ENCODE data around the gene SHB. TPM values are rescaled to one million over a fixed set of nuclear protein-coding genes. Genes with fewer than 3 reads are reported as not detected.

Gene SHB
- total RNA-seq, 1 donor from 2014 or later = 25.3 TPM

GRCh38 chr9:38007016-38007415 lies 62.0 kb downstream of the SHB start:
- DNase-seq = no peak
- H3K27ac ChIP-seq = no peak overlapping the region
- H3K4me3 ChIP-seq = no peak overlapping the region
- H3K4me1 ChIP-seq = peaks cover 67% of the 10 kb centered on the region
- no peak for ATAC-seq
- TF ChIP-seq, protein P1, sequence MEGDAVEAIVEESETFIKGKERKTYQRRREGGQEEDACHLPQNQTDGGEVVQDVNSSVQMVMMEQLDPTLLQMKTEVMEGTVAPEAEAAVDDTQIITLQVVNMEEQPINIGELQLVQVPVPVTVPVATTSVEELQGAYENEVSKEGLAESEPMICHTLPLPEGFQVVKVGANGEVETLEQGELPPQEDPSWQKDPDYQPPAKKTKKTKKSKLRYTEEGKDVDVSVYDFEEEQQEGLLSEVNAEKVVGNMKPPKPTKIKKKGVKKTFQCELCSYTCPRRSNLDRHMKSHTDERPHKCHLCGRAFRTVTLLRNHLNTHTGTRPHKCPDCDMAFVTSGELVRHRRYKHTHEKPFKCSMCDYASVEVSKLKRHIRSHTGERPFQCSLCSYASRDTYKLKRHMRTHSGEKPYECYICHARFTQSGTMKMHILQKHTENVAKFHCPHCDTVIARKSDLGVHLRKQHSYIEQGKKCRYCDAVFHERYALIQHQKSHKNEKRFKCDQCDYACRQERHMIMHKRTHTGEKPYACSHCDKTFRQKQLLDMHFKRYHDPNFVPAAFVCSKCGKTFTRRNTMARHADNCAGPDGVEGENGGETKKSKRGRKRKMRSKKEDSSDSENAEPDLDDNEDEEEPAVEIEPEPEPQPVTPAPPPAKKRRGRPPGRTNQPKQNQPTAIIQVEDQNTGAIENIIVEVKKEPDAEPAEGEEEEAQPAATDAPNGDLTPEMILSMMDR (IDR thresholded peaks at IDR 0.05) = no peak
- H3K9me3 ChIP-seq = no peaks in the 10 kb centered on the region
- H3K27me3 ChIP-seq (ENCODE audit: low read depth) = no peaks in the 10 kb centered on the region
- no peaks in the 10 kb centered on the region for H3K36me3 ChIP-seq
- intact Hi-C loops (cut with DNase I) = no loop called here

GRCh38 chr9:38006163-38006562 lies 62.9 kb downstream of the SHB start:
- no peak overlapping the region for H3K4me3 ChIP-seq
- TF ChIP-seq, protein P1 (IDR thresholded peaks at IDR 0.05) = no peak
- no peaks in the 10 kb centered on the region for H3K9me3 ChIP-seq
- ATAC-seq (no peak), DNase-seq (no peak)
- no peak overlapping the region for H3K27ac ChIP-seq
- intact Hi-C loops (cut with DNase I) = no loop called here
- no peaks in the 10 kb centered on the region for H3K27me3 ChIP-seq (ENCODE audit: low read depth)
- H3K4me1 ChIP-seq = peaks cover 67% of the 10 kb centered on the region
- H3K36me3 ChIP-seq = no peaks in the 10 kb centered on the region

DNA sequence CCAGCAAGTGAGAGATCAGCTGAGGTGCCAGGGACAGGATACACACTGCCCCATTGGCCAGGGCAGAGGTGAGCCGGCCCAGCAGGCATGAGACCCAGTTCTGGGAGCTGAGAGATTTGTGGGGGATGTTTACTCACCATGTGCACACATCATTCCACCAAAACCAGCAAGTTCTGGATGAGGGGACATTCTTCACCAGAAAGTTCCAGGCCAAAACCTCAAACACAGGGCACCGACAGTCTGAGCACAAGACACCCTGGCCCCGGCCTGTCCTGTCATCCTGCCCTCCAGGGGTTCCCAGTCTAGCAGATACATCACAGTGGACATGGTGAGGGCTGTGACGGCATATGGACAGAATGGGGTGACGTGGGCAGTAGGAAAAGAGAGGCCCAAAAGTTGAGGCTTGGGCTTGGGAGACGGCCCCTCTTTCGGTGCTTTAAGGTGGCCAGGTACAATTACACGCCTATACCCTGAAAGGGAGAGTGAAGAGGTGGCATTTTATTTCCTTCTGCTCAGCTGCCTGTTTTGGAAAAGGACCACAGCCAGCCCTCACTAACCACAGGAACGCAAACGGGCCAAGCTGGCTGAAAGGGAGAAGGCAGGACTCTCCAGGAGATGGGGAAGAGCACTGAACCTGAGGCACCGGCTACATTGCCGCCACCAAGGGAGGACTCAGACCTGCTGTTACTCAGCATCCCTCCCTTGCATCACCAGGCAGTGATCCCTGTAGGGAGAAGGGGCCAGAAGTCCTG lies 64.0 kb downstream of the SHB start:
- peaks cover 67% of the 10 kb centered on the region for H3K4me1 ChIP-seq

GRCh38 chr9:38003946-38004808 lies 64.8 kb downstream of the SHB start:
- no peak overlapping the region for H3K4me3 ChIP-seq
- DNase-seq (no peak), ATAC-seq (no peak)
- H3K27me3 ChIP-seq (ENCODE audit: low read depth) = no peaks in the 10 kb centered on the region
- H3K9me3 ChIP-seq = no peaks in the 10 kb centered on the region
- intact Hi-C loops (cut with DNase I) = no loop called here
- H3K36me3 ChIP-seq = no peaks in the 10 kb centered on the region
- TF ChIP-seq, protein P1 (IDR thresholded peaks at IDR 0.05) = no peak
- peaks cover 69% of the 10 kb centered on the region for H3K4me1 ChIP-seq
- H3K27ac ChIP-seq = no peak overlapping the region

More for the DNA sequence above, 64.0 kb downstream of the SHB start:
- H3K27me3 ChIP-seq (ENCODE audit: low read depth) = no peaks in the 10 kb centered on the region
- no peaks in the 10 kb centered on the region for H3K36me3 ChIP-seq
- no peak for ATAC-seq
- TF ChIP-seq, protein P1 (IDR thresholded peaks at IDR 0.05) = no peak
- intact Hi-C loops (cut with DNase I) = no loop called here
- DNase-seq = no peak
- no peak overlapping the region for H3K4me3 ChIP-seq
- no peaks in the 10 kb centered on the region for H3K9me3 ChIP-seq
- H3K27ac ChIP-seq = no peak overlapping the region

- peaks cover 69% of the 10 kb centered on the region for H3K4me1 ChIP-seq
- intact Hi-C loops (cut with DNase I) = no loop called here
- H3K4me3 ChIP-seq = no peak overlapping the region
- H3K36me3 ChIP-seq = no peaks in the 10 kb centered on the region
- H3K27me3 ChIP-seq (ENCODE audit: low read depth) = no peaks in the 10 kb centered on the region
- H3K9me3 ChIP-seq = no peaks in the 10 kb centered on the region
- DNase-seq (no peak), ATAC-seq (no peak)
- H3K27ac ChIP-seq = no peak overlapping the region
- TF ChIP-seq, protein P1 (IDR thresholded peaks at IDR 0.05) = no peak
Observed at GRCh38 chr9:38003230-38003629, 65.8 kb downstream of the SHB start.

All from lower lobe of right lung (tissue), 2 donors.